HS-5 (cell line): ENCODE measurements around the gene CATSPER4.

Source experiments
- DNase-seq: peaks from one replicate; pipeline ENCODE4 v3.0.0-alpha.2; 2012; ENCODE audit warnings: low read depth

CATSPER4 gene

GRCh38 chr1:26190373-26190987 lies at the start of gene CATSPER4:
Gene CATSPER4 (plus strand): TSS chr1:26190602. CDS start chr1:26190628, 26 bp downstream.
- DNase-seq: no peak

GRCh38 chr1:26142159-26142558 lies 48.2 kb upstream of the CATSPER4 start:
- no peak for DNase-seq

GRCh38 chr1:26145041-26145959 lies 45.1 kb upstream of the CATSPER4 start:
- DNase-seq: peak; percentile 40

GRCh38 chr1:26145960-26146294 lies 44.5 kb upstream of the CATSPER4 start:
- DNase-seq: no peak

- no peak for DNase-seq
Observed at GRCh38 chr1:26148887-26149286, 41.5 kb upstream of the CATSPER4 start.

GRCh38 chr1:26153966-26154532 lies 36.4 kb upstream of the CATSPER4 start:
- no peak for DNase-seq

- DNase-seq: no peak
Observed at GRCh38 chr1:26154750-26155149, 35.7 kb upstream of the CATSPER4 start.

GRCh38 chr1:26155370-26156284 lies 34.8 kb upstream of the CATSPER4 start:
- no peak for DNase-seq

GRCh38 chr1:26156285-26157038 lies 33.9 kb upstream of the CATSPER4 start:
- DNase-seq: no peak

GRCh38 chr1:26158271-26158907 lies 32.0 kb upstream of the CATSPER4 start:
- no peak for DNase-seq

GRCh38 chr1:26158908-26159742 lies 31.3 kb upstream of the CATSPER4 start, which contains the start of gene FAM110D:
Gene FAM110D (plus strand): TSS chr1:26159079. CDS start chr1:26161292, 2,213 bp downstream.
- DNase-seq: no peak

- DNase-seq: no peak
Observed at GRCh38 chr1:26159743-26160039, 30.7 kb upstream of the CATSPER4 start.

GRCh38 chr1:26160527-26161414 lies 29.6 kb upstream of the CATSPER4 start:
- DNase-seq: no peak

- no peak for DNase-seq
Observed at GRCh38 chr1:26161415-26162219, 28.8 kb upstream of the CATSPER4 start.

GRCh38 chr1:26162220-26162709 lies 28.1 kb upstream of the CATSPER4 start:
- no peak for DNase-seq

GRCh38 chr1:26163684-26164035 lies 26.7 kb upstream of the CATSPER4 start:
- DNase-seq: no peak

- DNase-seq: no peak
Observed at GRCh38 chr1:26164036-26164860, 26.2 kb upstream of the CATSPER4 start.
